Glutamatergic neuron (in vitro differentiated cells): Measurements from ENCODE around the gene GNAI2. TPM values are rescaled to one million over a fixed set of nuclear protein-coding genes. Genes with fewer than 3 reads are reported as not detected.

Source experiments
- DNase-seq: peaks from one replicate; pipeline ENCODE4 v3.0.0; 2022
- H3K27ac Mint-ChIP-seq: one replicate; pipeline ENCODE4 v1.8.0; 2020; ENCODE audit warnings: mild to moderate bottlenecking, mixed read lengths, inconsistent platforms; ENCODE audit not compliant: unreplicated experiment
- H3K27me3 Mint-ChIP-seq: one replicate; pipeline ENCODE4 v1.8.0; 2020; ENCODE audit warnings: mild to moderate bottlenecking, moderate library complexity, mixed read lengths, inconsistent platforms; ENCODE audit not compliant: unreplicated experiment
- H3K36me3 Mint-ChIP-seq: one replicate; pipeline ENCODE4 v1.8.0; 2020; ENCODE audit warnings: mild to moderate bottlenecking, mixed read lengths, inconsistent platforms; ENCODE audit not compliant: unreplicated experiment
- H3K4me1 Mint-ChIP-seq: one replicate; pipeline ENCODE4 v1.8.0; 2020; ENCODE audit warnings: mild to moderate bottlenecking, low read depth, mixed read lengths, inconsistent platforms; ENCODE audit not compliant: unreplicated experiment
- H3K4me3 Mint-ChIP-seq: one replicate; pipeline ENCODE4 v1.8.0; 2020; ENCODE audit warnings: mild to moderate bottlenecking, mixed read lengths, inconsistent platforms; ENCODE audit not compliant: unreplicated experiment
- H3K9me3 Mint-ChIP-seq: one replicate; pipeline ENCODE4 v1.8.0; 2020; ENCODE audit warnings: mild to moderate bottlenecking, moderate library complexity, mixed read lengths, inconsistent platforms; ENCODE audit not compliant: unreplicated experiment
- CTCF ChIP-seq: fragments of 200-600 bp; sonication (generic); IDR thresholded peaks from one replicate; pipeline ENCODE4 v1.5.0; 2021; ENCODE audit not compliant: partially characterized antibody, unreplicated experiment
- total RNA-seq: library from RNA; stranded (reverse); fragmentation: NEBNext Ultra II Directional; extraction: Animal tissue kit (Norgen Biotek cat#: 25700); gene quantifications from one replicate; pipeline ENCODE4 v1.2.1, GENCODE V29; 2021; ENCODE audit not compliant: unreplicated experiment

Gene GNAI2
- total RNA-seq, 1 donor from 2014 or later, result 297 TPM

- Mint-ChIP-seq H3K27me3 (no peaks in the 10 kb centered on the region), H3K27ac (no peak overlapping the region), H3K4me1 (peaks cover 2% of the 10 kb centered on the region), H3K36me3 (no peaks in the 10 kb centered on the region), H3K4me3 (no peak overlapping the region), H3K9me3 (peaks cover 5% of the 10 kb centered on the region)
- DNase-seq, result no peak
- TF ChIP-seq CTCF, result no peak
Measured at GRCh38 chr3:50218448-50218847, 17.6 kb upstream of the GNAI2 start.

- Mint-ChIP-seq H3K4me3 (no peak overlapping the region), H3K27ac (peak overlapping the region; percentile 28), H3K27me3 (no peaks in the 10 kb centered on the region)
Measured at GRCh38 chr3:50219285-50219684, 16.7 kb upstream of the GNAI2 start.

GRCh38 chr3:50220109-50220508, 15.9 kb upstream of the GNAI2 start:
- Mint-ChIP-seq H3K27me3 (peaks cover 4% of the 10 kb centered on the region), H3K4me1 (peaks cover 2% of the 10 kb centered on the region), H3K27ac (no peak overlapping the region), H3K4me3 (no peak overlapping the region), H3K36me3 (no peaks in the 10 kb centered on the region), H3K9me3 (peaks cover 7% of the 10 kb centered on the region)
- DNase-seq, result no peak
- no peak for TF ChIP-seq CTCF

More at GRCh38 chr3:50219285-50219684, 16.7 kb upstream of the GNAI2 start:
- no peak for DNase-seq
- TF ChIP-seq CTCF, result no peak
- H3K4me1 Mint-ChIP-seq, result peaks cover 2% of the 10 kb centered on the region
- H3K36me3 Mint-ChIP-seq, result no peaks in the 10 kb centered on the region
- peaks cover 5% of the 10 kb centered on the region for H3K9me3 Mint-ChIP-seq

GRCh38 chr3:50221051-50221410, 15.0 kb upstream of the GNAI2 start:
- peaks cover 7% of the 10 kb centered on the region for H3K27me3 Mint-ChIP-seq
- H3K27ac Mint-ChIP-seq, result no peak overlapping the region
- no peak overlapping the region for H3K4me3 Mint-ChIP-seq
- peaks cover 4% of the 10 kb centered on the region for H3K4me1 Mint-ChIP-seq
- H3K36me3 Mint-ChIP-seq, result no peaks in the 10 kb centered on the region
- no peak for DNase-seq
- TF ChIP-seq CTCF, result no peak
- peaks cover 11% of the 10 kb centered on the region for H3K9me3 Mint-ChIP-seq

GRCh38 chr3:50221411-50222168, 14.4 kb upstream of the GNAI2 start:
- DNase-seq, result no peak
- TF ChIP-seq CTCF, result no peak

More at GRCh38 chr3:50221411-50222168, 14.4 kb upstream of the GNAI2 start:
- H3K4me3 Mint-ChIP-seq, result no peak overlapping the region
- no peak overlapping the region for H3K27ac Mint-ChIP-seq
- H3K4me1 Mint-ChIP-seq, result peaks cover 4% of the 10 kb centered on the region
- H3K9me3 Mint-ChIP-seq, result peaks cover 11% of the 10 kb centered on the region
- peaks cover 8% of the 10 kb centered on the region for H3K27me3 Mint-ChIP-seq
- no peaks in the 10 kb centered on the region for H3K36me3 Mint-ChIP-seq
